ENCODE data around the gene PATJ. TPM values are rescaled to one million over a fixed set of nuclear protein-coding genes. Genes with fewer than 3 reads are reported as not detected.

PATJ gene
- total and polyA plus RNA-seq, 5 donors: 36.3 to 72.3 (median 51.8) TPM

GRCh38 chr1:62034790-62035189 is 292.5 kb downstream of the PATJ start:
- H3K4me1 ChIP-seq (ENCODE audit: control insufficient read depth, insufficient read depth, low read length): peaks cover 5% of the 10 kb centered on the region
- no peaks in the 10 kb centered on the region for H3K27me3 ChIP-seq (ENCODE audit: control insufficient read depth, insufficient read depth)
- no peak overlapping the region for H3K4me3 ChIP-seq (ENCODE audit: low read length)
- ATAC-seq (no peak), DNase-seq (no peak)
- no peak overlapping the region for H3K27ac ChIP-seq (ENCODE audit: low read length)
- H3K9me3 ChIP-seq (ENCODE audit: control insufficient read depth, low read length): no peaks in the 10 kb centered on the region
- intact Hi-C loops (cut with DNase I): no loop called here
- 84% methylated on average over 4 of the region's 4 CpGs for WGBS

GRCh38 chr1:62037274-62037673 is 295.0 kb downstream of the PATJ start:
- intact Hi-C loops (cut with DNase I): no loop called here
- 43% methylated on average over 1 of the region's 1 CpG for WGBS
- H3K27me3 ChIP-seq (ENCODE audit: control insufficient read depth, insufficient read depth): no peaks in the 10 kb centered on the region
- H3K4me1 ChIP-seq (ENCODE audit: control insufficient read depth, insufficient read depth, low read length): peaks cover 3% of the 10 kb centered on the region
- H3K27ac ChIP-seq (ENCODE audit: low read length): no peak overlapping the region
- H3K9me3 ChIP-seq (ENCODE audit: control insufficient read depth, low read length): no peaks in the 10 kb centered on the region
- no peak overlapping the region for H3K4me3 ChIP-seq (ENCODE audit: low read length)
- DNase-seq: no peak
- no peak for ATAC-seq

- ATAC-seq (no peak), DNase-seq (no peak)
- Histone ChIP-seq H3K9me3 (ENCODE audit: control insufficient read depth, low read length) (no peaks in the 10 kb centered on the region), H3K4me3 (ENCODE audit: low read length) (no peak overlapping the region), H3K27ac (ENCODE audit: low read length) (no peak overlapping the region), H3K27me3 (ENCODE audit: control insufficient read depth, insufficient read depth) (no peaks in the 10 kb centered on the region), H3K4me1 (ENCODE audit: control insufficient read depth, insufficient read depth, low read length) (no peaks in the 10 kb centered on the region)
- intact Hi-C loops (cut with DNase I): no loop called here
- 78% methylated on average over 7 of the region's 7 CpGs for WGBS
Measured at GRCh38 chr1:62038594-62039284, 296.5 kb downstream of the PATJ start.

- no peak overlapping the region for H3K4me3 ChIP-seq (ENCODE audit: low read length)
- no peak overlapping the region for H3K27ac ChIP-seq (ENCODE audit: low read length)
- H3K9me3 ChIP-seq (ENCODE audit: control insufficient read depth, low read length): no peaks in the 10 kb centered on the region
- H3K27me3 ChIP-seq (ENCODE audit: control insufficient read depth, insufficient read depth): no peaks in the 10 kb centered on the region
- WGBS: 56% methylated on average over 2 of the region's 2 CpGs
- intact Hi-C loops (cut with DNase I): no loop called here
- ATAC-seq: no peak
- DNase-seq: no peak
- no peaks in the 10 kb centered on the region for H3K4me1 ChIP-seq (ENCODE audit: control insufficient read depth, insufficient read depth, low read length)
Measured at GRCh38 chr1:62040450-62040849, 298.2 kb downstream of the PATJ start.

GRCh38 chr1:62040973-62041372 is 298.7 kb downstream of the PATJ start:
- intact Hi-C loops (cut with DNase I): no loop called here
- Histone ChIP-seq H3K27me3 (ENCODE audit: control insufficient read depth, insufficient read depth) (no peaks in the 10 kb centered on the region), H3K4me3 (ENCODE audit: low read length) (no peak overlapping the region), H3K27ac (ENCODE audit: low read length) (no peak overlapping the region), H3K4me1 (ENCODE audit: control insufficient read depth, insufficient read depth, low read length) (no peaks in the 10 kb centered on the region), H3K9me3 (ENCODE audit: control insufficient read depth, low read length) (no peaks in the 10 kb centered on the region)
- DNase-seq (no peak), ATAC-seq (no peak)

- Histone ChIP-seq H3K4me3 (ENCODE audit: low read length) (no peak overlapping the region), H3K27me3 (ENCODE audit: control insufficient read depth, insufficient read depth) (no peaks in the 10 kb centered on the region), H3K27ac (ENCODE audit: low read length) (no peak overlapping the region), H3K4me1 (ENCODE audit: control insufficient read depth, insufficient read depth, low read length) (no peaks in the 10 kb centered on the region), H3K9me3 (ENCODE audit: control insufficient read depth, low read length) (no peaks in the 10 kb centered on the region)
- DNase-seq: no peak
- ATAC-seq: no peak
- intact Hi-C loops (cut with DNase I): no loop called here
Measured at GRCh38 chr1:62043154-62043553, 300.9 kb downstream of the PATJ start.

- DNase-seq (no peak), ATAC-seq (peak in 1 of 2 donors; percentile 39)
- no peak overlapping the region for H3K4me3 ChIP-seq (ENCODE audit: low read length)
- no peaks in the 10 kb centered on the region for H3K9me3 ChIP-seq (ENCODE audit: control insufficient read depth, low read length)
- no peak overlapping the region for H3K27ac ChIP-seq (ENCODE audit: low read length)
- WGBS: 29% methylated on average over 6 of the region's 6 CpGs
- H3K4me1 ChIP-seq (ENCODE audit: control insufficient read depth, insufficient read depth, low read length): no peaks in the 10 kb centered on the region
- intact Hi-C loops (cut with DNase I): no loop called here
- no peaks in the 10 kb centered on the region for H3K27me3 ChIP-seq (ENCODE audit: control insufficient read depth, insufficient read depth)
Measured at GRCh38 chr1:62045574-62045973, 303.3 kb downstream of the PATJ start.

- DNase-seq: no peak
- ATAC-seq: no peak
- Histone ChIP-seq H3K27me3 (ENCODE audit: control insufficient read depth, insufficient read depth) (no peaks in the 10 kb centered on the region), H3K4me3 (ENCODE audit: low read length) (no peak overlapping the region), H3K9me3 (ENCODE audit: control insufficient read depth, low read length) (no peaks in the 10 kb centered on the region), H3K27ac (ENCODE audit: low read length) (no peak overlapping the region), H3K4me1 (ENCODE audit: control insufficient read depth, insufficient read depth, low read length) (no peaks in the 10 kb centered on the region)
- intact Hi-C loops (cut with DNase I): no loop called here
- WGBS: 95% methylated on average over 7 of the region's 7 CpGs
Measured at GRCh38 chr1:62046927-62047326, 304.6 kb downstream of the PATJ start.

- DNase-seq (no peak), ATAC-seq (no peak)
- Histone ChIP-seq H3K4me3 (ENCODE audit: low read length) (no peak overlapping the region), H3K27me3 (ENCODE audit: control insufficient read depth, insufficient read depth) (no peaks in the 10 kb centered on the region), H3K9me3 (ENCODE audit: control insufficient read depth, low read length) (no peaks in the 10 kb centered on the region), H3K4me1 (ENCODE audit: control insufficient read depth, insufficient read depth, low read length) (no peaks in the 10 kb centered on the region), H3K27ac (ENCODE audit: low read length) (no peak overlapping the region)
- 87% methylated on average over 3 of the region's 3 CpGs for WGBS
- intact Hi-C loops (cut with DNase I): no loop called here
Measured at GRCh38 chr1:62050165-62050564, 307.9 kb downstream of the PATJ start.

GRCh38 chr1:62052946-62053345 is 310.7 kb downstream of the PATJ start:
- H3K4me3 ChIP-seq (ENCODE audit: low read length): no peak overlapping the region
- ATAC-seq: no peak

GRCh38 chr1:62054188-62054587 is 311.9 kb downstream of the PATJ start:
- ATAC-seq: peak in 1 of 2 donors; percentile 52
- H3K4me3 ChIP-seq (ENCODE audit: low read length): no peak overlapping the region
- H3K4me1 ChIP-seq (ENCODE audit: control insufficient read depth, insufficient read depth, low read length): no peaks in the 10 kb centered on the region
- WGBS: 49% methylated on average over 1 of the region's 1 CpG
- intact Hi-C loops (cut with DNase I): no loop called here
- H3K27ac ChIP-seq (ENCODE audit: low read length): no peak overlapping the region
- H3K9me3 ChIP-seq (ENCODE audit: control insufficient read depth, low read length): no peaks in the 10 kb centered on the region
- no peak for DNase-seq
- H3K27me3 ChIP-seq (ENCODE audit: control insufficient read depth, insufficient read depth): no peaks in the 10 kb centered on the region

More at GRCh38 chr1:62052946-62053345, 310.7 kb downstream of the PATJ start:
- H3K27ac ChIP-seq (ENCODE audit: low read length): no peak overlapping the region
- intact Hi-C loops (cut with DNase I): no loop called here
- no peaks in the 10 kb centered on the region for H3K27me3 ChIP-seq (ENCODE audit: control insufficient read depth, insufficient read depth)
- DNase-seq: no peak
- no peaks in the 10 kb centered on the region for H3K9me3 ChIP-seq (ENCODE audit: control insufficient read depth, low read length)
- no peaks in the 10 kb centered on the region for H3K4me1 ChIP-seq (ENCODE audit: control insufficient read depth, insufficient read depth, low read length)

- intact Hi-C loops (cut with DNase I): no loop called here
- ATAC-seq: no peak
- 95% methylated on average over 4 of the region's 4 CpGs for WGBS
- Histone ChIP-seq H3K27ac (ENCODE audit: low read length) (no peak overlapping the region), H3K27me3 (ENCODE audit: control insufficient read depth, insufficient read depth) (no peaks in the 10 kb centered on the region), H3K4me3 (ENCODE audit: low read length) (no peak overlapping the region), H3K4me1 (ENCODE audit: control insufficient read depth, insufficient read depth, low read length) (no peaks in the 10 kb centered on the region), H3K9me3 (ENCODE audit: control insufficient read depth, low read length) (no peaks in the 10 kb centered on the region)
- DNase-seq: no peak
Measured at GRCh38 chr1:62057230-62057629, 314.9 kb downstream of the PATJ start.

All from right cardiac atrium (tissue), 5 donors.